ENCODE results near the gene MICU2.

- TF ChIP-seq CTCF (conservative IDR thresholded peaks at IDR 0.05; ENCODE audit: low read depth in 2 of 2): no peak
- TF ChIP-seq REST (IDR thresholded peaks at IDR 0.05; ENCODE audit: unreplicated experiment): no peak
- no peak for TF ChIP-seq CREB1 (CRISPR knock-in tag; IDR thresholded peaks at IDR 0.05; ENCODE audit: low read depth)
- TF ChIP-seq ETS1 (IDR thresholded peaks at IDR 0.05): no peak
- TF ChIP-seq EZH2phosphoT487 (IDR thresholded peaks at IDR 0.05; ENCODE audit: unreplicated experiment): no peak
- TF ChIP-seq EZH2 (IDR thresholded peaks at IDR 0.05; ENCODE audit: low read depth, unreplicated experiment): no peak
- no peak for TF ChIP-seq POLR2AphosphoS5 (IDR thresholded peaks at IDR 0.05; ENCODE audit: low read depth)
- no peak for TF ChIP-seq ZNF462 (CRISPR knock-in tag; IDR thresholded peaks at IDR 0.05)
These were observed 12.9 kb upstream of the MICU2 start for GRCh38 chr13:21616880-21617279.

Measured in GM23338 (cell line).